Transverse colon (tissue), 4 donors: ENCODE data around the gene ELN.

ENCODE experiments used
- EP300 ChIP-seq: sonication (generic); formaldehyde crosslinking; IDR thresholded peaks from one replicate; pipeline ENCODE4 v1.6.1; 2017; ENCODE audit warnings: antibody characterized with exemption, low read depth
- POLR2A ChIP-seq: fragments of 450-650 bp; IDR thresholded peaks from one replicate; pipeline ENCODE4 v1.6.1; 2016; ENCODE audit warnings: antibody characterized with exemption, mild to moderate bottlenecking, moderate library complexity
- POLR2AphosphoS5 ChIP-seq, 3 donors: sonication (generic); formaldehyde crosslinking; IDR thresholded peaks; one replicate each; pipeline ENCODE4 v1.6.1; 2016; ENCODE audit warnings: antibody characterized with exemption in 3 of 3
- TF ChIP-seq, protein P1 (sequence below), 5 experiments: fragments of 200-600 bp in 3 of 5; fragments of 450-650 bp in 2 of 5; sonication (generic) in 3 of 5; IDR thresholded peaks; 1 replicate in 2 of 5; 2 replicates in 3 of 5; pipeline ENCODE4 v1.5.1; 2016 to 2017; ENCODE audit warnings: antibody characterized with exemption in 5 of 5, inconsistent platforms in 3 of 5, mild to moderate bottlenecking in 2 of 5, moderate library complexity in 1 of 5

DNA sequence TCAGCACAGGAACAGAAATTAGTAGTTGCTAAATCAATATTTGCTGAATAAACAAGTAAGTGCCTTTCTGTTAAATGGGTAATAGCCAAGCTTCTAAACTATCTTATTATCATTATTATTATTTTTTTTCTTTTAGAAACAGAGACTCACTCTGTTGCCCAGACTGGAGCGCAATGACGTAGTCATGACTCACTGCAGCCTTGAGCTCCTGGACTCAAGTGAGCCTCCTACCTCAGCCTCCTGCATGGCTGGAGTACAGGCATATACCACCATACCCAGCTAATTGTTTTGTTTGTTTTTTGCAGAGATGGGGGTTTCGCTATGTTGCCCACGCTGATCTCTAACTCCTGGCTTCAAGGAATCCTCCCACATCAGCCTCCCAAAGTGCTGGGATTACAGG is 12.3 kb upstream of the ELN start:
- TF ChIP-seq, protein P1, sequence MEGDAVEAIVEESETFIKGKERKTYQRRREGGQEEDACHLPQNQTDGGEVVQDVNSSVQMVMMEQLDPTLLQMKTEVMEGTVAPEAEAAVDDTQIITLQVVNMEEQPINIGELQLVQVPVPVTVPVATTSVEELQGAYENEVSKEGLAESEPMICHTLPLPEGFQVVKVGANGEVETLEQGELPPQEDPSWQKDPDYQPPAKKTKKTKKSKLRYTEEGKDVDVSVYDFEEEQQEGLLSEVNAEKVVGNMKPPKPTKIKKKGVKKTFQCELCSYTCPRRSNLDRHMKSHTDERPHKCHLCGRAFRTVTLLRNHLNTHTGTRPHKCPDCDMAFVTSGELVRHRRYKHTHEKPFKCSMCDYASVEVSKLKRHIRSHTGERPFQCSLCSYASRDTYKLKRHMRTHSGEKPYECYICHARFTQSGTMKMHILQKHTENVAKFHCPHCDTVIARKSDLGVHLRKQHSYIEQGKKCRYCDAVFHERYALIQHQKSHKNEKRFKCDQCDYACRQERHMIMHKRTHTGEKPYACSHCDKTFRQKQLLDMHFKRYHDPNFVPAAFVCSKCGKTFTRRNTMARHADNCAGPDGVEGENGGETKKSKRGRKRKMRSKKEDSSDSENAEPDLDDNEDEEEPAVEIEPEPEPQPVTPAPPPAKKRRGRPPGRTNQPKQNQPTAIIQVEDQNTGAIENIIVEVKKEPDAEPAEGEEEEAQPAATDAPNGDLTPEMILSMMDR (IDR thresholded peaks at IDR 0.05): no peak
- TF ChIP-seq POLR2A (no peak), POLR2AphosphoS5 (IDR thresholded peaks at IDR 0.05) (no peak), EP300 (no peak)
